HEK293T (cell line): ENCODE data around the gene DRICH1.
"Not testable (repeated sequence)": the region's sequence is repeated elsewhere in the genome, so short reads cannot be mapped to it uniquely, and the experiment has no call there.

Experiments
- CTCF ChIA-PET: fragments of 350-600 bp; formaldehyde crosslinking; extraction: SDS; loops from one replicate; lab custom pipeline; 2021; ENCODE audit warnings: antibody characterized with exemption, inconsistent platforms; lab: Yijun Ruan, JAX
- POLR2A ChIA-PET: fragments of 350-600 bp; formaldehyde crosslinking; extraction: SDS; loops from one replicate; lab custom pipeline; 2020; ENCODE audit warnings: antibody characterized with exemption, inconsistent platforms; lab: Yijun Ruan, JAX
- DNase-seq: peaks from one replicate; pipeline ENCODE4 v3.0.0; 2012; ENCODE audit warnings: mixed read lengths; ENCODE audit errors: extremely low spot score
- ARNT ChIP-seq: fragments of 450-650 bp; IDR thresholded peaks from 2 replicates; pipeline ENCODE4 v1.6.1; 2017; ENCODE audit warnings: mild to moderate bottlenecking
- BHLHE40 ChIP-seq: fragments of 450-650 bp; IDR thresholded peaks from 2 replicates; pipeline ENCODE4 v1.6.1; 2016; ENCODE audit warnings: mild to moderate bottlenecking, moderate library complexity, borderline replicate concordance
- CTBP1 ChIP-seq: fragments of 450-650 bp; IDR thresholded peaks from 2 replicates; pipeline ENCODE4 v1.6.1; 2016; ENCODE audit warnings: borderline replicate concordance
- ELF4 ChIP-seq: fragments of 450-650 bp; IDR thresholded peaks from 2 replicates; pipeline ENCODE4 v1.6.1; 2017; ENCODE audit warnings: antibody characterized with exemption
- FOXA1 ChIP-seq: fragments of 450-650 bp; IDR thresholded peaks from 2 replicates; pipeline ENCODE4 v1.6.1; 2016; ENCODE audit warnings: mild to moderate bottlenecking
- FOXK2 ChIP-seq: fragments of 450-650 bp; IDR thresholded peaks from 2 replicates; pipeline ENCODE4 v1.6.1; 2016; ENCODE audit warnings: mild to moderate bottlenecking
- FOXM1 ChIP-seq: fragments of 450-650 bp; IDR thresholded peaks from 2 replicates; pipeline ENCODE4 v1.6.1; 2017; ENCODE audit warnings: mild to moderate bottlenecking, borderline replicate concordance
- HDGF ChIP-seq: fragments of 450-650 bp; IDR thresholded peaks from 2 replicates; pipeline ENCODE4 v1.6.1; 2017; ENCODE audit warnings: antibody characterized with exemption, borderline replicate concordance
- L3MBTL2 ChIP-seq: fragments of 450-650 bp; conservative IDR thresholded peaks from 2 replicates; pipeline ENCODE4 v1.6.1; 2016; ENCODE audit warnings: mild to moderate bottlenecking
- LEF1 ChIP-seq: fragments of 450-650 bp; IDR thresholded peaks from 2 replicates; pipeline ENCODE4 v1.6.1; 2017; ENCODE audit warnings: mild to moderate bottlenecking, borderline replicate concordance
- NFRKB ChIP-seq: fragments of 450-650 bp; IDR thresholded peaks from 2 replicates; pipeline ENCODE4 v1.6.1; 2016; ENCODE audit warnings: mild to moderate bottlenecking, moderate library complexity
- PKNOX1 ChIP-seq: fragments of 450-650 bp; IDR thresholded peaks from 2 replicates; pipeline ENCODE4 v1.6.1; 2016
- SP1 ChIP-seq: fragments of 450-650 bp; IDR thresholded peaks from 2 replicates; pipeline ENCODE4 v1.6.1; 2017
- SUZ12 ChIP-seq: fragments of 450-650 bp; IDR thresholded peaks from 2 replicates; pipeline ENCODE4 v1.6.1; 2016; ENCODE audit warnings: mild to moderate bottlenecking
- TARDBP ChIP-seq: fragments of 450-650 bp; IDR thresholded peaks from 2 replicates; pipeline ENCODE4 v1.6.1; 2016
- ZNF384 ChIP-seq: fragments of 450-650 bp; IDR thresholded peaks from 2 replicates; pipeline ENCODE4 v1.6.1; 2016

Gene DRICH1

GRCh38 chr22:23574371-23574811, 57.7 kb downstream of the DRICH1 start:
- POLR2A ChIA-PET: no interaction called here
- TF ChIP-seq ARNT (no peak), HDGF (no peak), TARDBP (no peak), BHLHE40 (no peak), L3MBTL2 (no peak), SP1 (no peak), PKNOX1 (no peak), LEF1 (no peak), ELF4 (no peak), FOXK2 (no peak)
- CTCF ChIA-PET: no interaction called here
- no peak for DNase-seq

GRCh38 chr22:23573701-23574235, 58.4 kb downstream of the DRICH1 start:
- DNase-seq, CTCF ChIA-PET, POLR2A ChIA-PET: not testable (repeated sequence)

GRCh38 chr22:23573106-23573505, 59.0 kb downstream of the DRICH1 start:
- CTCF ChIA-PET, POLR2A ChIA-PET, DNase-seq: not testable (repeated sequence)

GRCh38 chr22:23571486-23571885, 60.6 kb downstream of the DRICH1 start:
- TF ChIP-seq ZNF384 (no peak), NFRKB (no peak), FOXM1 (no peak), ELF4 (no peak), L3MBTL2 (no peak), LEF1 (no peak), HDGF (no peak), CTBP1 (no peak), FOXA1 (no peak), SP1 (no peak), PKNOX1 (no peak), BHLHE40 (no peak), SUZ12 (no peak), FOXK2 (no peak), TARDBP (no peak)
- DNase-seq: no peak
- ChIA-PET CTCF (no interaction called here), POLR2A (no interaction called here)

GRCh38 chr22:23570681-23571080, 61.4 kb downstream of the DRICH1 start:
- CTCF ChIA-PET: no interaction called here
- POLR2A ChIA-PET: no interaction called here
- no peak for DNase-seq
- TF ChIP-seq FOXM1: no peak
- TF ChIP-seq NFRKB: no peak
- TF ChIP-seq HDGF: no peak

- no peak for TF ChIP-seq LEF1
- no peak for TF ChIP-seq SUZ12
- no peak for TF ChIP-seq ZNF384
- TF ChIP-seq ELF4: no peak
- no peak for TF ChIP-seq PKNOX1
- TF ChIP-seq L3MBTL2: no peak
- TF ChIP-seq CTBP1: no peak
- TF ChIP-seq FOXM1: no peak
- no peak for DNase-seq
- POLR2A ChIA-PET: no interaction called here
- CTCF ChIA-PET: interaction anchor here (1.2 kb wide), 1 partner anchor 22 kb away, joined by 5 read pairs; no protein-coding TSS in a partner anchor
Observed at GRCh38 chr22:23569716-23570115, 62.4 kb downstream of the DRICH1 start.

- TF ChIP-seq ARNT (no peak), PKNOX1 (no peak), TARDBP (no peak), FOXK2 (no peak), SP1 (no peak), FOXM1 (no peak), ZNF384 (no peak), SUZ12 (no peak), FOXA1 (no peak), L3MBTL2 (no peak), BHLHE40 (no peak), ELF4 (no peak), NFRKB (no peak)
- POLR2A ChIA-PET: no interaction called here
- CTCF ChIA-PET: interaction anchor here (1.2 kb wide), 1 partner anchor 22 kb away, joined by 5 read pairs; no protein-coding TSS in a partner anchor
- no peak for DNase-seq
Observed at GRCh38 chr22:23569291-23569690, 62.8 kb downstream of the DRICH1 start.
